ENCODE measurements around the gene ZNF700.
"Not testable (repeated sequence)": the region's sequence is repeated elsewhere in the genome, so short reads cannot be mapped to it uniquely, and the experiment has no call there.

- not testable (repeated sequence) for TF ChIP-seq POLR2A, EP300 (IDR thresholded peaks at IDR 0.05)
- TF ChIP-seq, protein P1, sequence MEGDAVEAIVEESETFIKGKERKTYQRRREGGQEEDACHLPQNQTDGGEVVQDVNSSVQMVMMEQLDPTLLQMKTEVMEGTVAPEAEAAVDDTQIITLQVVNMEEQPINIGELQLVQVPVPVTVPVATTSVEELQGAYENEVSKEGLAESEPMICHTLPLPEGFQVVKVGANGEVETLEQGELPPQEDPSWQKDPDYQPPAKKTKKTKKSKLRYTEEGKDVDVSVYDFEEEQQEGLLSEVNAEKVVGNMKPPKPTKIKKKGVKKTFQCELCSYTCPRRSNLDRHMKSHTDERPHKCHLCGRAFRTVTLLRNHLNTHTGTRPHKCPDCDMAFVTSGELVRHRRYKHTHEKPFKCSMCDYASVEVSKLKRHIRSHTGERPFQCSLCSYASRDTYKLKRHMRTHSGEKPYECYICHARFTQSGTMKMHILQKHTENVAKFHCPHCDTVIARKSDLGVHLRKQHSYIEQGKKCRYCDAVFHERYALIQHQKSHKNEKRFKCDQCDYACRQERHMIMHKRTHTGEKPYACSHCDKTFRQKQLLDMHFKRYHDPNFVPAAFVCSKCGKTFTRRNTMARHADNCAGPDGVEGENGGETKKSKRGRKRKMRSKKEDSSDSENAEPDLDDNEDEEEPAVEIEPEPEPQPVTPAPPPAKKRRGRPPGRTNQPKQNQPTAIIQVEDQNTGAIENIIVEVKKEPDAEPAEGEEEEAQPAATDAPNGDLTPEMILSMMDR (IDR thresholded peaks at IDR 0.05), result not testable (repeated sequence)
Observed at GRCh38 chr19:11941361-11941887, 16.5 kb downstream of the ZNF700 start.
